ENCODE measurements around the gene EML4. TPM values are rescaled to one million over a fixed set of nuclear protein-coding genes. Genes with fewer than 3 reads are reported as not detected.

Gene EML4
- total and polyA plus RNA-seq, 9 of the 15 experiments (the other 6 are each of a cell fraction or from before 2014, with no cell fraction given), result 14.7 to 48.3 (median 36.5) TPM

GRCh38 chr2:42337846-42338566 is 168.9 kb downstream of the EML4 start:
- no TSS peak for BruUV-seq (replicated peaks)
- Histone ChIP-seq H3K4me1 (replicated peaks in 1 of 2; ENCODE audit: control insufficient read depth in 2 of 2, insufficient read depth in 2 of 2, low read length in 2 of 2) (peaks cover 3 to 5% of the 10 kb centered on the region in 2 experiments; a peak in 2 of 5 replicates), H3K36me3 (ENCODE audit: control insufficient read depth, insufficient read depth, low read length) (peaks cover 68% of the 10 kb centered on the region), H3K9ac (ENCODE audit: insufficient read depth in 1 of 2, low read depth in 2 of 2, low read length in 2 of 2) (no peak overlapping the region), H3K4me3 (no peak overlapping the region), H4K20me1 (replicated peaks; ENCODE audit: control insufficient read depth, insufficient read depth, low read length) (0 out of 2 replicates have a peak, but pooled peaks cover 3% of the 10 kb centered on the region), H3K9me3 (replicated peaks; ENCODE audit: control insufficient read depth, insufficient read depth, low read depth, low read length) (no peaks in the 10 kb centered on the region), H3K79me2 (ENCODE audit: control insufficient read depth, insufficient read depth, low read length) (peaks cover 6% of the 10 kb centered on the region; the same call in 2 of the 3 replicates), H3K9me1 (ENCODE audit: control insufficient read depth, insufficient read depth, low read length) (peaks cover 4% of the 10 kb centered on the region), H3K27ac (ENCODE audit: extremely low read depth, low read depth, low read length) (no peak overlapping the region), H3K27me3 (ENCODE audit: control insufficient read depth in 2 of 2, insufficient read depth in 2 of 2, low read length in 2 of 2) (no peaks in the 10 kb centered on the region), H3K4me2 (ENCODE audit: insufficient read depth, low read length) (no peak overlapping the region), H2AFZ (ENCODE audit: low read depth, low read length) (no peak overlapping the region)
- CTCF ChIA-PET (ENCODE audit: low intra/inter-chr PET ratio), result no interaction called here
- intact Hi-C loops (cut with micrococcal nuclease) (no loop called here), in situ Hi-C loops (cut with MboI) (no loop called here)
- TF ChIP-seq TBL1XR1 (IDR thresholded peaks at IDR 0.05; ENCODE audit: low read length in 2 of 2) (no peak), ZFP30 (CRISPR knock-in tag; IDR thresholded peaks at IDR 0.05; ENCODE audit: borderline replicate concordance) (no peak), ZC3H11A (IDR thresholded peaks at IDR 0.05; ENCODE audit: low read depth, low read length) (no peak), NFE2 (IDR thresholded peaks at IDR 0.05; ENCODE audit: low read depth) (no peak), POLR2G (IDR thresholded peaks at IDR 0.05; ENCODE audit: low read depth, low read length) (peak; percentile 44; the same call in 1 of the 2 replicates)
- no peak for FAIRE-seq
- POLR2A ChIA-PET, result no interaction called here
- ATAC-seq, result 0 out of 3 replicates have a peak, but pooled peaks have one; percentile 11
- DNase-seq (ENCODE audit: extremely low read depth in 1 of 4, low spot score in 3 of 4), result no peak
- WGBS (ENCODE audit: insufficient coverage, low coverage, missing lambda C conversion rate), result 93% methylated on average over 21 of the region's 28 CpGs
